ENCODE results near the gene BAIAP3.

DNA sequence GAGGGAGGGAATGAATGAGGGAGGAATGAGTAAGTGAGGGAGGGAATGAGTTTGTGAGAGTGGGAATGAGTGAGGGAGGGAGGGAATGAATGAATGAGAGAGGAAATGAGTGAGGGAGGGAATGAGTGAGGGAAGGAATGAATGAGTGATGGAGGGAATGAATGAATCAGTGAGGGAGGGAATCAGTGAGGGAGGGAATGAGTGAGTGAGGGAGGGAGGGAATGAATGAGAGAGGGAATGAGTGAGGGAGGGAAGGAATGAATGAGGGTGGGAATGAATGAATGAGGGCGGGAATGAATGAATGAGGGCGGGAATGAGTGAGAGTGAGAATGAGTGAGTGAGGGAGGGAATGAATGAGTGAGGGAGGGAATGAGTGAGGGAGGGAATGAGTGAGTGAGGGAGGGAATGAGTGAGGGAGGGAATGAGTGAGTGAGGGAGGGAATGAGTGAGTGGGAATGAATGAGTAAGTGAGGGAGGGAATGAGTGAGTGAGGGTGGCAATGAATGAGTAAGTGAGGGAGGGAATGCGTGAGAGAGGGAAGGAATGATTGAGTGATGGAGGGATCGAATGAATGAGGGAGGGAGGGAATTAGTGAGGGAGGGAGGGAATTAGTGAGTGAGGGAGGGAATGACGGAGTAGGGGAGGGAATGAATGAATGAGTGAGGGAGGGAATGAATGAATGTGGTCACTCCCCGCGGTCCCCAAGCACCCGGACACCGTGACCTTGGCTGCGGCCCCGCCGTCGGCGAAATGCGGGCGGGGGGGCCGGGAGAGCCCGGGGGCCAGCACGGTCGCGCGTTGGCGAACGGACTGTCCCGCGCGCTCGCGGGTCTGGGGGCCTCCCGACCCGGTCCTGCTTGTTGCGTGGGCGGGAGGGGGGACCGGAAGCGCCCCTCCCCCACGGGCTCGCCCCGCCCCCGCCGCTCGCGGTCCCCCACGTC is 25.1 kb upstream of the BAIAP3 start:
- TF ChIP-seq, protein P1, sequence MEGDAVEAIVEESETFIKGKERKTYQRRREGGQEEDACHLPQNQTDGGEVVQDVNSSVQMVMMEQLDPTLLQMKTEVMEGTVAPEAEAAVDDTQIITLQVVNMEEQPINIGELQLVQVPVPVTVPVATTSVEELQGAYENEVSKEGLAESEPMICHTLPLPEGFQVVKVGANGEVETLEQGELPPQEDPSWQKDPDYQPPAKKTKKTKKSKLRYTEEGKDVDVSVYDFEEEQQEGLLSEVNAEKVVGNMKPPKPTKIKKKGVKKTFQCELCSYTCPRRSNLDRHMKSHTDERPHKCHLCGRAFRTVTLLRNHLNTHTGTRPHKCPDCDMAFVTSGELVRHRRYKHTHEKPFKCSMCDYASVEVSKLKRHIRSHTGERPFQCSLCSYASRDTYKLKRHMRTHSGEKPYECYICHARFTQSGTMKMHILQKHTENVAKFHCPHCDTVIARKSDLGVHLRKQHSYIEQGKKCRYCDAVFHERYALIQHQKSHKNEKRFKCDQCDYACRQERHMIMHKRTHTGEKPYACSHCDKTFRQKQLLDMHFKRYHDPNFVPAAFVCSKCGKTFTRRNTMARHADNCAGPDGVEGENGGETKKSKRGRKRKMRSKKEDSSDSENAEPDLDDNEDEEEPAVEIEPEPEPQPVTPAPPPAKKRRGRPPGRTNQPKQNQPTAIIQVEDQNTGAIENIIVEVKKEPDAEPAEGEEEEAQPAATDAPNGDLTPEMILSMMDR (conservative IDR thresholded peaks at IDR 0.05; ENCODE audit: low read length): no peak
- no peak for TF ChIP-seq EZH2phosphoT487 (IDR thresholded peaks at IDR 0.05; ENCODE audit: borderline replicate concordance, low read depth, low read length)

Data from OCI-LY7 (cell line).